ENCODE results near the gene TACC2.

Gene TACC2

DNA sequence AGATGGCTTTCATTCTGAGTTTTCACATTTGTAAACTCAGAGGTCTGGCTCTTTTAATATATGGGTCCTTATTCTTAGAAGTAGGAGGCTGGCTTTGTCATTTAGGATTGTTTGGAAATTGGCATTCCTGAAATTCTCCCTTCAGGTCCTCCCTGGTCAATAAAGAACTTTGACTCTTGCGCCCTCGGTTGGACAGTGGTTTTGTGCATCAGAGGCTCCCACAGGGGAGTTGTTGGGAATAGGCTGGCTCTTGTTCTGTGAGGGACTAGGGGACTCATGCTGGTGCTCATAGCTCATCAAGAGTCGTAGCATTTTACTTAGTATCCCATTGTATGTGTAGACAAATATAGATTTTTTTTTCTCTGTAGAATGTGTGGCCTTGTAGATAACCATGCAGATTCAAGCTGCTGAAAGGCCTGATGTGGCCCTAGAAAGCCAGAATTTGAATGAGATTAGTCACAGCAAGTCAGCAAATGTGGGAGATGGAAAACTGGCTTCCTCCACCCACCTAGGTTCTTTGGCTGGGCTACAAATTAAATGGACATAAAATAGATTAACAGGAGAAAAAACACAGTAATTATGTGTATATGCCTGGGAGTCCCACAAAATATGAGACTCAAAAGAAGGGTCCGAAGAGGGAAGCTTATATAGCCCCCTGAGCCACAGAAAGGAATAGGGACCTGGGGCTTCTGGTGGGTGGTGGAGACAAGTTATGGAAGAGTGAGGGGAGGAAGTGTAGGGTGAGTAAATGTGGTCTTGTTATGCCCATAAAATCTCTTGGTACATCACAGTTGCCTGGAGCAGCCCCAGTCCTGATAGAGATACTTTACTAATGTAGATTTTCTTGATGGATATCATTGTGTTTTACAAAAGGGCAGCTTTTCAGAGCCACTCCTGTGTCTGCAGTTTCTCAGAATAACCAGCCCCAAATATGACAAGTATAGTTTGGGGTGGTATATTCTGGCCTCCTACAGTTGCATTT lies 187.6 kb downstream of the TACC2 start:
- DNase-seq (ENCODE audit: insufficient read length, low spot score) = no peak
- FAIRE-seq = no peak

DNA sequence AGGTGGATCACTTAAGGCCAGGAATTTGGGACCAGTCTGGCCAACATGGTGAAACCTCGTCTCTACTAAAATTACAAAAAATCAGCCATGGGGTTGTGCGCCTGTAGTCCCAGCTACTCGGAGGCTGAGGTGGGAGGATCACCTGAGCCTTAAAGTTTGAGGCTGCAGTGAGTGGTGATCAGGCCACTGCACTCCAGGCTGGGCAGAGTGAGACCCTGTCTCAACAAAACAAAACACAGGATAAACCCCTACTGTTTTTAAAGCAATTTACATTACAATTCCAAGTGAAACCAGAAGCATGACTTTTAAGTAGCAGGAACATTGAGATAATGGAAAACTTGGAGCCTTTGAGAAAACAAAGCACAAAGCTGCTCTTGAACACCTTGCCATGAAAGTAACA lies 189.7 kb downstream of the TACC2 start:
- no peak for TF ChIP-seq POLR2A (IDR thresholded peaks at IDR 0.05; ENCODE audit: low read depth, low read length)
- DNase-seq (ENCODE audit: insufficient read length, low spot score) (no peak), FAIRE-seq (no peak)

More for the DNA sequence above, 187.6 kb downstream of the TACC2 start:
- TF ChIP-seq POLR2A (IDR thresholded peaks at IDR 0.05; ENCODE audit: low read depth, low read length) = no peak

DNA sequence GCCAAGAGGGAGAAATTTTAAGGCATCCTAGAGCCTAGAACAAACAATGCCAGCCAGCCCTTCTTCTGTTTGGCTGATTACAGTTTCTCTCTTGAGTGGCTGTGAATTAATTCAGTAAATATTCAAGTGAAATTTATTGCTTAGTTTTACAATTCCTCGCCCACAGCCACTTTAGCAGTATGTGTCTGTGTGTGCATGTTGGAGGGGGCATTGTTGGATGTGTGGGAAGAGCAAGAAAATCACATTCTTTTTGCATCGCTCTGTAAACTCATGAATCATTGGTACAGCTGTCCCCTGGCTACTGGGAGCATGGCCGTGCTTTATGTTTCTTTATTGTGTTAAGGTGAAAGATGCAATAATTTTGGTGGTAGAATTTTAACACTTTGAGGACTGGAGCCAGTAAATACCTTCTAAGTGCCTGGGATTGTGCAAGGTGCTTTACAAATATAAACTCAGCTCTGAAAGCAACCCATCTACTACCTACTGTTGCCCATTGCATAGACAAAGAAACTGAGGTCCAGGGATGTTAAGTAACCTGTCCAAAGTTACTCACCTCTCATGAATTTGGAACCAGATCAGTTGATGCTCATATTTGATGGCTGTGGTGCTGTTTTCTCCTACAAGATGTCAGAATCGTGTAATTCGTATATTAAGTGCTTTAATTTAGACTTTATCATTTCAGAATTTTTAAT lies 192.2 kb downstream of the TACC2 start:
- FAIRE-seq (no peak), DNase-seq (ENCODE audit: insufficient read length, low spot score) (peak; percentile 16)
- no peak for TF ChIP-seq POLR2A (IDR thresholded peaks at IDR 0.05; ENCODE audit: low read depth, low read length)

DNA sequence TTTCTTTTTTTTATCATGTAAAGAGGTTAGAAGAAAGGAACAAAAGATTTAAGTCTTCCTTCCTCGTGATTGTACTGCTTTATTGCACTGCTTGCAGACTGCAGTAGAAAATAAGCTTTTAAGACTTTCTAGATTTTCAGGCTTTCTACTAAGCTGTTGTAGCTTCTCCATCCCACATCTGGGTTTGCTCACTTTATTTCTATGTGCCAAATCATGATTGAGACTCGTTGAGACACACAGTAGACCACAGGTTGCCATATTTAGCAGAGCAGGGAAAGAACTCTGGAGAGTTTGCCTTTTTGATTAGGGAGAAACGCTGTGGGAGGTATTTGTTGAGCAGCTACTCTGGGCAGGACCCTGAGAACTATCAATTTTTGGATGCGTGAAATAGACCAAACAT lies 192.9 kb downstream of the TACC2 start:
- DNase-seq (ENCODE audit: insufficient read length, low spot score) (no peak), FAIRE-seq (no peak)
- no peak for TF ChIP-seq POLR2A (IDR thresholded peaks at IDR 0.05; ENCODE audit: low read depth, low read length)

DNA sequence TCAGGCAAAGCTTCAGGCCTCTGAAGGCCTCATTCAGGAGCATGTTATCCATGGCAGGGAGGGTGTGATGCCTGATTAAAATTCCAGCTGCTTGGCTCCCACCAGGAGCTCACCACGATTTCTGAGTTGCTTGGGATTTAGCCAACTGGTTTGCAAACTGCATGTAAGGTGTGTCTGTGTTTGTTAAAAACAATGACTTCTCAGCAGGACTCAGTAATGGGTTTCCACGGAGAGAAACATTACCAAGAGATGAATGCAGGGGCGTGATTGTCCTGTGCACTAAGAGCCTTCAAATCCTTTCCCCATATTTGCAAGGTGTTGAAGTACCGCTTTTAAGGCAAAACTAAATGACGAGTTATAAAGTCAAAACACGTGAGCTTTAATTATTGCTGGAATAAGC lies 193.3 kb downstream of the TACC2 start:
- DNase-seq (ENCODE audit: insufficient read length, low spot score) = no peak

DNA sequence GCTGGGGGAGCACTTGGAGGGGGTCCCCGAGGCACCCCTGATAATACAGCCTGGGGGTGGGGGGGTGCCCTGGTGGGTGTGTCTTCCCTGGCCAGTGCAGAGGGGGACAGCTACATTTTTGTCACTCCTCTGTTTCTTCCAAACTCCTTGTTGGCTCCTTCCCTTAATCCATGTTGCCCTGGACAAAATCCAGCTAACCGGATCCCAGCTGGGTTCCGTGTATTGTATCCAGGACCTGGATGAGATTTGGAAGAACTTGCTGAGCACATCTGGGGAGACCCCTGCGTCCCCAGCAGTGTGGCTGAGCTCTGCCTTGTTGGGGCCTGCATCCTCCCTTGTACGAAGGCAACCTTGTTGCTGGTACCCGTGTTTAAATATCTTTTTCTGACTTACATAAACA lies 195.3 kb downstream of the TACC2 start:
- DNase-seq (ENCODE audit: insufficient read length, low spot score) (no peak), FAIRE-seq (no peak)
- no peak for TF ChIP-seq POLR2A (IDR thresholded peaks at IDR 0.05; ENCODE audit: low read depth, low read length)

More for the DNA sequence above, 193.3 kb downstream of the TACC2 start:
- no peak for TF ChIP-seq POLR2A (IDR thresholded peaks at IDR 0.05; ENCODE audit: low read depth, low read length)
- no peak for FAIRE-seq

DNA sequence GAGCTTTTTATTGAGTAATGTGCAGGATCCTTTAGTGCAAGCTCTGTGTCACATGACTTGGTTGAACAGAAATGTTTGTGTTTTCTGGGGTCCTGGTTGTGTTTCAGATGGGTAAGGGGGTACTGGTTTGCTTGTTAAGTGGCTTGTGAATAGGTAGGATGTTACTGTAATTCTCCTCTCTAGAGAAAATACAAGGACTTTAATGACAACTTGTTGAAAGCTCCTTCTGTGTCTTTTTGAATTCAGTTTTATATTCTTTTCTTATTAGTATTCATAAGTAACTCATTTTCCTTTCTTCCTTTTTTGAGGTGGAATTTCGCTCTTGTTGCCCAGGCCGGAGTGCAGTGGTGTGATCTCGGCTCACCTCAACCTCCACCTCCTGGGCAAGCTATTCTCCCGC lies 196.7 kb downstream of the TACC2 start:
- TF ChIP-seq POLR2A (IDR thresholded peaks at IDR 0.05; ENCODE audit: low read depth, low read length) = no peak
- no peak for DNase-seq (ENCODE audit: insufficient read length, low spot score)
- FAIRE-seq = no peak

DNA sequence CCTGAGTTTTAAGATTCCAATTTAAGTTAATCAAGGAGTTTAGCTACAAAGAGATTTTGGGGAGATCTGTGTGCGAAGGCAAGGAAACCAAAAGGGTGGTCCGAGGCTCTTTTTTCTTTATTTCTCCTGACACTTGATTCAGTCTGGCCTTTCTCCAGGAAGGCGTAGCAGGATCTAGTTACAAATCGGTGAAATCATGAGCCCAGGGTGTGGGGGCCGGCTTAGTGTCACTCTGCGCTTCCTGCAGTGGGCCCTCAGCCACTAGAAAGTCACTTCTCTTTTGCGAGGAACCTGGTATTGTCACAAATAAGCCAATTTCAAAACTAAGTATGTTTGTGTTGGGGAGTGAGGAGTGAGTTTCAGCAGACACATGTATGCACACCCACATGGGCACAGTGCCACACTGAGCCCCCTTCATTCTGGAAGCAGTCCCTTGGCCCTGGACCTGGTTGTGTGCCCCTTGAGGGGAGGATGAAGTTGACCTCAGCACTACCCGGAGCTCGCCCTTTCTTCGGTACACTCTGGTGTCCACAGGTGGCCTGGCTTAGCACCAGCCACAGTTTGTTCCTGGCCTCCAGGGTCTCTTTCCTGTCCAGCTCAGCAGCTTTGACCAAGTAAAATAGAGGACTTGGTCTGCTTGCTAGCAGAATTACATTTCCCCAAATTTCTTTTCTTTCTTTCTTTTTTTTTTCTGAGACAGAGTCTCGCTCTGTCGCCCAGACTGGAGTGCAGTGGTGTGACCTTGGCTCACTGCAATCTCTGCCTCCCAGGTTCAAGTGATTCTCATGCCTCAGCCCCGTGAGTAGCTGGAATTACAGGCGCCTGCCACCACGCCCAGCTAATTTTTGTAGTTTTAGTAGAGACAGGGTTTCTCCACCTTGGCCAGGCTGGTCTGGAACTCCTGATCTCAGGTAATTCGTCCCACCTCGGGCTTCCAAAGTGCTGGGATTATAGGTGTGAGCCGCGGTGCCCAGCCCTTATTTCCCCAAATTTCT lies 198.2 kb downstream of the TACC2 start:
- no peak for TF ChIP-seq POLR2A (IDR thresholded peaks at IDR 0.05; ENCODE audit: low read depth, low read length)
- no peak for DNase-seq (ENCODE audit: insufficient read length, low spot score)

DNA sequence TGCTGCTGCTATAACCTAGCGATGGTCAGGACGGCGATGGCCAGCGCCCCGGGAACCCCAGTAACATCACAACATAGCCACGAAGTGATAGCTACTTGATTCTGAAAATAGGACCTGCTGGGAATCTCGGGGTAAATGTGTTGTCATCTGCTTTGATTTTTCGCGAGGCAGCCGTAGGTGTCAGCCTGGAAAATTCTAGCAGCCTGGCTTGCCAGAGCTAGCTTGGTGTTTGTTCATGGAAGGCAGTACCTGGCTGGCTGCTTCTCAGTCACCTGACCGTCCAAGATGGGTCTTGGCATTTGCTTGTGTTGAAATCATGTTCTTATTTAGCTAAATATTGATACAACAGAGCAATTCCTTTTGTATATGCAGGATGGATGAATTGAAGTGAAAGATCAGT lies 199.7 kb downstream of the TACC2 start:
- FAIRE-seq = no peak
- TF ChIP-seq POLR2A (IDR thresholded peaks at IDR 0.05; ENCODE audit: low read depth, low read length) = no peak
- DNase-seq (ENCODE audit: insufficient read length, low spot score) = no peak

More for the DNA sequence above, 198.2 kb downstream of the TACC2 start:
- FAIRE-seq = no peak

DNA sequence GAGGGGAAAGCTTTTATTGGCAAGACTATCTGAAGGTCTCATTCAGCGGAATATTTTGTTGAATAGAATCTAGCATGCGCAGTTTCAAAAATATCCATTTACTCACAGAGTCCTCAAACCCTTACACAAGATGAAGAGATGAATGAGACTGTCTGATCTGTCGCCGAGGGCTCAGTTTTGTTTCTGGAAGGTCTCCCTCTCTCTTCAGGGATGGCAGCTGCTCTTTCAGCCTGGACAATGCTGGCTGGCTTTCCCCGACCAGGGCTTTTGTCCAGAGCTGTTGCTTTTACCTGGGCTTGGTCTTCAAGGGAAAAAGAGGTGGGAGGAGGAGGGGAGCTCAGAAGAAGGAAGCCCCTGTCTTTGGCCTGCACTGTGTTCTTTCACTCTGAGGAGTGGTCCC lies 200.2 kb downstream of the TACC2 start:
- DNase-seq (ENCODE audit: insufficient read length, low spot score) (no peak), FAIRE-seq (no peak)
- TF ChIP-seq POLR2A (IDR thresholded peaks at IDR 0.05; ENCODE audit: low read depth, low read length) = no peak

DNA sequence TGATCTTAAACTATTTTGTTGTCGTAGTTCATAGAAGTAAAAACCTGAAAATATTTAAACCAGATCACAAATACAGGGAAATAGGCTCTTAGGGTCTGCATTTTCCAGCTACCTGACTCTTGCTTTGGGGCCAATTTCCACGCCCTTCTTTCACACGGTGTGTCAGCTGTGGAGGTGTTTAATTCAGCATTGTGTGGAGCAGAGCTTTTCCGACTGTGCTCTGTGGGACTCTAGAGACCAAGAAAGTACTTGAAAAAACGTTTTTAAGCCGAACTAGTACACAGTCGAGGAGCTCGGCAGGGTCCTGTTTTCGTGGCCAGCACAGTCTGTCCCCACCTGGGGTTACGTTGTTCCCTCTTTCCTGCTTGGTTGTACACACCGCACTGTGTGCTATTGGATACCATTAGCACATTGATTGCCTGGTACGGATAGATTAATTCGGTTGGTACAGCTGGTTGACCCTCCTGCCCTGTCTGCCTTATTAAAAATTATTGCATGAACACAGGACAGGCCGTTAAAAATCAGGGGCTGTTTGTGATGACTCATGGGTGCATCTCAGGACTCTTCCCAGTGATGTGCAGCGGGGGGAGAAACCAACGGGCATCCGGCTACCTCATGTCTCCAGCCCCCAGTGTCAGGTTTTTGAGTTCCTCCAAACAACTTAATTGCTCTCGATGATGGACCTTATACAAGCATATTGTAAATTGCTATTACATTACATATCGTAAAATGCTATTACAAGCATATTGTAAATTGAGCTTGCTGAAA lies 201.4 kb downstream of the TACC2 start:
- DNase-seq (ENCODE audit: insufficient read length, low spot score) (no peak), FAIRE-seq (no peak)
- no peak for TF ChIP-seq POLR2A (IDR thresholded peaks at IDR 0.05; ENCODE audit: low read depth, low read length)

DNA sequence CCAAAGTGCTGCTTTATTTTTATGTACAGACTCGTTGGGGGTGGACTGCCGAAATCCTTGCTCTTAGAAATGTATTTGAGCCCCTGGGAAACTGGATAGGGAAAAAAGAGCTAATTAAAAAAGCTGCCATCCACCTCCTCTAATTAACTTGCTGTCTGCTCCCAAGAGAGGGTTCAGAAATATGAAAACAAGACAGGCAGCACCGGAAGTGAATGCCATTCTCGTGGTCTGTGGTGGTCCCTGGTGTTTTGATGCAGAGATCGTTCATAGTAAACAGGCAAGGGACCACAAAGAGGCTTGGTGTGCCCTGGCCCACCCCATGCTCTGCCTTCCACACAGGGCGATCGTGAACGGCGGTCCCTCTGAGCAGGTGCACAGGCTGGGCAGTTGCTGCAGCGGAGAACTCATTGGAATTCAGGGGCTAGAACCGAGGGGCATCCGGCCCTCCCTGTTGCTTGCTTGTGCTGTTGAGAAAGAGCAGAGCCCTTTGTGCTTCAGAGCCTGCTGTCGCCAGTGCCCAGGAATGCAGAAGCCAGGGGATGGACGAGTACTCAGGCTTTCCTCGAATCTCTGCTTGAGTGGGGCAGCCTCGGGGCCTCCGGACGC lies 203.1 kb downstream of the TACC2 start:
- no peak for TF ChIP-seq POLR2A (IDR thresholded peaks at IDR 0.05; ENCODE audit: low read depth, low read length)
- no peak for FAIRE-seq
- no peak for DNase-seq (ENCODE audit: insufficient read length, low spot score)

Measured in H54 (cell line).